ENCODE results near the gene KIAA1143. TPM values are rescaled to one million over a fixed set of nuclear protein-coding genes. Genes with fewer than 3 reads are reported as not detected.

Gene KIAA1143
- total and polyA plus RNA-seq, 2 of the 13 experiments (the other 11 are each of a cell fraction or from before 2014, with no cell fraction given) = 9.9 to 27.2 TPM

DNA sequence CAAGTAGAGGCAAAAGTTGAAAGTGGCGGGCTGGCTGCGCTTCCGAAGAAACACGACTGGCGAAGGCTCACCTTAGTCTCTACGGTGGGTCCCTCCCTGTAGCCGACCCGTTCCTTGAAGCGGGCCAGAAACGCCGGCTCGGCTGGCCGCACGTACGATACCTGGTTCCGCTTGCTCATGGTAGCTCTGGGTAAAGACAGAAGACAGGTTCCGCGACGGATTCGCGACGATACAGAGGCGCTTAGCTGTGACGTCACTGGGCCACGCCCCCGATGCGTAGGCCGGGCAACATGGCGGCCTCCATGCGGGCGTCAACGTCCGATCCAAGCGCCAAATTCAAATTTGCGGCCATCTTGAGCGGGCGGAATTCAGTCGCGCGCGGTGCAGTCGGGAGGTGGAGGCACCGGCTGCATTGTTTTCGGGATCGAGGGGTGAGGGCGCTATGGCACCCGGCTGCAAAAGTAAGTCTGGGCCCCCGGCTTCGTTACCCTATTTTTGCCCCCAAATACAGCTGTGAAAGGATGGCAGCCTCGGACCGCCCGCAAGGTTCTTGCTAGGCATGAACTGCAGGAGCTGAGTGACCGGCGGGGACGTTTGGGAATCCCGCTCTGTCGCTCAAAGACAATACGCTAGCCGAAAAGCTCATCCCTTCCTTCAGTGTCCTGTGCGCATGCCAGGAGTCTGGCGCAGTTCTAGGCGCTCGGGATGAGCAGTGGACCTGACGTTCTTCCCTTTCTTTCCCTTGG lies at the start of gene KIAA1143, which contains the start of gene KIF15 (continued):
- TF ChIP-seq, protein P1, sequence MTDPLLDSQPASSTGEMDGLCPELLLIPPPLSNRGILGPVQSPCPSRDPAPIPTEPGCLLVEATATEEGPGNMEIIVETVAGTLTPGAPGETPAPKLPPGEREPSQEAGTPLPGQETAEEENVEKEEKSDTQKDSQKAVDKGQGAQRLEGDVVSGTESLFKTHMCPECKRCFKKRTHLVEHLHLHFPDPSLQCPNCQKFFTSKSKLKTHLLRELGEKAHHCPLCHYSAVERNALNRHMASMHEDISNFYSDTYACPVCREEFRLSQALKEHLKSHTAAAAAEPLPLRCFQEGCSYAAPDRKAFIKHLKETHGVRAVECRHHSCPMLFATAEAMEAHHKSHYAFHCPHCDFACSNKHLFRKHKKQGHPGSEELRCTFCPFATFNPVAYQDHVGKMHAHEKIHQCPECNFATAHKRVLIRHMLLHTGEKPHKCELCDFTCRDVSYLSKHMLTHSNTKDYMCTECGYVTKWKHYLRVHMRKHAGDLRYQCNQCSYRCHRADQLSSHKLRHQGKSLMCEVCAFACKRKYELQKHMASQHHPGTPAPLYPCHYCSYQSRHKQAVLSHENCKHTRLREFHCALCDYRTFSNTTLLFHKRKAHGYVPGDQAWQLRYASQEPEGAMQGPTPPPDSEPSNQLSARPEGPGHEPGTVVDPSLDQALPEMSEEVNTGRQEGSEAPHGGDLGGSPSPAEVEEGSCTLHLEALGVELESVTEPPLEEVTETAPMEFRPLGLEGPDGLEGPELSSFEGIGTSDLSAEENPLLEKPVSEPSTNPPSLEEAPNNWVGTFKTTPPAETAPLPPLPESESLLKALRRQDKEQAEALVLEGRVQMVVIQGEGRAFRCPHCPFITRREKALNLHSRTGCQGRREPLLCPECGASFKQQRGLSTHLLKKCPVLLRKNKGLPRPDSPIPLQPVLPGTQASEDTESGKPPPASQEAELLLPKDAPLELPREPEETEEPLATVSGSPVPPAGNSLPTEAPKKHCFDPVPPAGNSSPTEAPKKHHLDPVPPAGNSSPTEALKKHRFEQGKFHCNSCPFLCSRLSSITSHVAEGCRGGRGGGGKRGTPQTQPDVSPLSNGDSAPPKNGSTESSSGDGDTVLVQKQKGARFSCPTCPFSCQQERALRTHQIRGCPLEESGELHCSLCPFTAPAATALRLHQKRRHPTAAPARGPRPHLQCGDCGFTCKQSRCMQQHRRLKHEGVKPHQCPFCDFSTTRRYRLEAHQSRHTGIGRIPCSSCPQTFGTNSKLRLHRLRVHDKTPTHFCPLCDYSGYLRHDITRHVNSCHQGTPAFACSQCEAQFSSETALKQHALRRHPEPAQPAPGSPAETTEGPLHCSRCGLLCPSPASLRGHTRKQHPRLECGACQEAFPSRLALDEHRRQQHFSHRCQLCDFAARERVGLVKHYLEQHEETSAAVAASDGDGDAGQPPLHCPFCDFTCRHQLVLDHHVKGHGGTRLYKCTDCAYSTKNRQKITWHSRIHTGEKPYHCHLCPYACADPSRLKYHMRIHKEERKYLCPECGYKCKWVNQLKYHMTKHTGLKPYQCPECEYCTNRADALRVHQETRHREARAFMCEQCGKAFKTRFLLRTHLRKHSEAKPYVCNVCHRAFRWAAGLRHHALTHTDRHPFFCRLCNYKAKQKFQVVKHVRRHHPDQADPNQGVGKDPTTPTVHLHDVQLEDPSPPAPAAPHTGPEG (CRISPR knock-in tag; IDR thresholded peaks at IDR 0.05) = peak; percentile 93
- no peak for TF ChIP-seq NPAS2 (CRISPR knock-in tag; IDR thresholded peaks at IDR 0.05; ENCODE audit: borderline replicate concordance)
- peak; percentile 100 for TF ChIP-seq HOXA3 (CRISPR knock-in tag; IDR thresholded peaks at IDR 0.05)
- peak; percentile 84 for TF ChIP-seq POLR2AphosphoS5 (IDR thresholded peaks at IDR 0.05; ENCODE audit: low read depth, low read length)
- no peak for TF ChIP-seq ZNF10 (CRISPR knock-in tag; IDR thresholded peaks at IDR 0.05; ENCODE audit: borderline replicate concordance, low read depth)
- no peak for TF ChIP-seq ZNF24 (IDR thresholded peaks at IDR 0.05)
- TF ChIP-seq, protein P2, sequence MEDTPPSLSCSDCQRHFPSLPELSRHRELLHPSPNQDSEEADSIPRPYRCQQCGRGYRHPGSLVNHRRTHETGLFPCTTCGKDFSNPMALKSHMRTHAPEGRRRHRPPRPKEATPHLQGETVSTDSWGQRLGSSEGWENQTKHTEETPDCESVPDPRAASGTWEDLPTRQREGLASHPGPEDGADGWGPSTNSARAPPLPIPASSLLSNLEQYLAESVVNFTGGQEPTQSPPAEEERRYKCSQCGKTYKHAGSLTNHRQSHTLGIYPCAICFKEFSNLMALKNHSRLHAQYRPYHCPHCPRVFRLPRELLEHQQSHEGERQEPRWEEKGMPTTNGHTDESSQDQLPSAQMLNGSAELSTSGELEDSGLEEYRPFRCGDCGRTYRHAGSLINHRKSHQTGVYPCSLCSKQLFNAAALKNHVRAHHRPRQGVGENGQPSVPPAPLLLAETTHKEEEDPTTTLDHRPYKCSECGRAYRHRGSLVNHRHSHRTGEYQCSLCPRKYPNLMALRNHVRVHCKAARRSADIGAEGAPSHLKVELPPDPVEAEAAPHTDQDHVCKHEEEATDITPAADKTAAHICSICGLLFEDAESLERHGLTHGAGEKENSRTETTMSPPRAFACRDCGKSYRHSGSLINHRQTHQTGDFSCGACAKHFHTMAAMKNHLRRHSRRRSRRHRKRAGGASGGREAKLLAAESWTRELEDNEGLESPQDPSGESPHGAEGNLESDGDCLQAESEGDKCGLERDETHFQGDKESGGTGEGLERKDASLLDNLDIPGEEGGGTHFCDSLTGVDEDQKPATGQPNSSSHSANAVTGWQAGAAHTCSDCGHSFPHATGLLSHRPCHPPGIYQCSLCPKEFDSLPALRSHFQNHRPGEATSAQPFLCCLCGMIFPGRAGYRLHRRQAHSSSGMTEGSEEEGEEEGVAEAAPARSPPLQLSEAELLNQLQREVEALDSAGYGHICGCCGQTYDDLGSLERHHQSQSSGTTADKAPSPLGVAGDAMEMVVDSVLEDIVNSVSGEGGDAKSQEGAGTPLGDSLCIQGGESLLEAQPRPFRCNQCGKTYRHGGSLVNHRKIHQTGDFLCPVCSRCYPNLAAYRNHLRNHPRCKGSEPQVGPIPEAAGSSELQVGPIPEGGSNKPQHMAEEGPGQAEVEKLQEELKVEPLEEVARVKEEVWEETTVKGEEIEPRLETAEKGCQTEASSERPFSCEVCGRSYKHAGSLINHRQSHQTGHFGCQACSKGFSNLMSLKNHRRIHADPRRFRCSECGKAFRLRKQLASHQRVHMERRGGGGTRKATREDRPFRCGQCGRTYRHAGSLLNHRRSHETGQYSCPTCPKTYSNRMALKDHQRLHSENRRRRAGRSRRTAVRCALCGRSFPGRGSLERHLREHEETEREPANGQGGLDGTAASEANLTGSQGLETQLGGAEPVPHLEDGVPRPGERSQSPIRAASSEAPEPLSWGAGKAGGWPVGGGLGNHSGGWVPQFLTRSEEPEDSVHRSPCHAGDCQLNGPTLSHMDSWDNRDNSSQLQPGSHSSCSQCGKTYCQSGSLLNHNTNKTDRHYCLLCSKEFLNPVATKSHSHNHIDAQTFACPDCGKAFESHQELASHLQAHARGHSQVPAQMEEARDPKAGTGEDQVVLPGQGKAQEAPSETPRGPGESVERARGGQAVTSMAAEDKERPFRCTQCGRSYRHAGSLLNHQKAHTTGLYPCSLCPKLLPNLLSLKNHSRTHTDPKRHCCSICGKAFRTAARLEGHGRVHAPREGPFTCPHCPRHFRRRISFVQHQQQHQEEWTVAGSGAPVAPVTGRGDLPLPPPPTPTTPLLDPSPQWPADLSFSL (CRISPR knock-in tag; IDR thresholded peaks at IDR 0.05) = no peak
- TF ChIP-seq, protein P3, sequence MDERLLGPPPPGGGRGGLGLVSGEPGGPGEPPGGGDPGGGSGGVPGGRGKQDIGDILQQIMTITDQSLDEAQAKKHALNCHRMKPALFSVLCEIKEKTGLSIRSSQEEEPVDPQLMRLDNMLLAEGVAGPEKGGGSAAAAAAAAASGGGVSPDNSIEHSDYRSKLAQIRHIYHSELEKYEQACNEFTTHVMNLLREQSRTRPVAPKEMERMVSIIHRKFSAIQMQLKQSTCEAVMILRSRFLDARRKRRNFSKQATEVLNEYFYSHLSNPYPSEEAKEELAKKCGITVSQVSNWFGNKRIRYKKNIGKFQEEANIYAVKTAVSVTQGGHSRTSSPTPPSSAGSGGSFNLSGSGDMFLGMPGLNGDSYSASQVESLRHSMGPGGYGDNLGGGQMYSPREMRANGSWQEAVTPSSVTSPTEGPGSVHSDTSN (CRISPR knock-in tag; IDR thresholded peaks at IDR 0.05) = no peak
- peak; percentile 44 for TF ChIP-seq AGO2 (optimal IDR thresholded peaks at IDR 0.05; ENCODE audit: low read depth, low read length)
- no peak for TF ChIP-seq ZNF367 (CRISPR knock-in tag; IDR thresholded peaks at IDR 0.05; ENCODE audit: borderline replicate concordance)
- no peak; the same call in 1 of the 2 replicates for TF ChIP-seq HNF4A (CRISPR knock-in tag; IDR thresholded peaks at IDR 0.05)
- TF ChIP-seq HOXD1 (CRISPR knock-in tag; IDR thresholded peaks at IDR 0.05) = peak; percentile 84
- no peak for TF ChIP-seq RFXANK (CRISPR knock-in tag; IDR thresholded peaks at IDR 0.05)
- no peak for TF ChIP-seq BHLHE40 (IDR thresholded peaks at IDR 0.05; ENCODE audit: low read length)

Data from HepG2 (cell line).